HG02884 (cell line): Measurements from ENCODE around the gene SPTBN1.
"Not testable (repeated sequence)": the region's sequence is repeated elsewhere in the genome, so short reads cannot be mapped to it uniquely, and the experiment has no call there.

Source experiments
- ATAC-seq: cut with Tn5 transposase; IDR thresholded peaks from one replicate; pipeline ENCODE4 v1.9.1; 2021; ENCODE audit warnings: mild to moderate bottlenecking, moderate library complexity; ENCODE audit not compliant: unreplicated experiment

SPTBN1 gene

GRCh38 chr2:54468673-54469072 lies 12.5 kb downstream of the SPTBN1 start:
- ATAC-seq: no peak

- no peak for ATAC-seq
Measured at GRCh38 chr2:54469484-54470053, 13.4 kb downstream of the SPTBN1 start.

DNA sequence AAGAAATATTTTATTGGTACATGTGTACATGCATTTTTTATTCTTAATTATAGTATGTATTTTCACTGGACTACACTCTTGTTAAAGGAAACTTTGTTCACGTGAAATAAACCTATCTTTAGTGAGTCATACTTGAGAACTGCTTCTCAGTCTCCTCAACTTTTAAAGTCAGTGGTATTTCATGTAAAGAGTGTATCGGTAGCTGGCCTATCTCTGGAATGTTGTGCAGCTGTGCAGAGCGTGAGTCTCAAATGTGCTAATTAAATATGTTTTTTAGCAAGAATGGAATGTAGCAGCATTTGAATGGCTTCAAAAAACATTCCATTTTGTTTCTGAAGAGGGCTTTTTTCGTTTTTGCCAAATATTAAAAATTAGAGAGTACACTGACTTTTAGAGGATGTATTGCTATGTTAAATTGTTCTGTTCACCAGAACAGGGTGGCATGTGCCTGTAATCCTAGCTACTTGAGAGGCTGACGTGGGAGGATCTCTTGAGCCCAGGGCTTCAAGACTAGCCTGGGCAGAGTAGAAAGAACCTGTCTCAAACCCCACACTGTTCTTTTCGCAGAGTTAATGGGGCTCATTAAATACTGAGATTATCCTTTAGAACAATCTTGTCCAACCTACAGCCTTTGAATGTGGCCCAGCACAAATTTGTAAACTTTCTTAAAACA lies 14.3 kb downstream of the SPTBN1 start:
- ATAC-seq: no peak

GRCh38 chr2:54471221-54471711 lies 15.1 kb downstream of the SPTBN1 start:
- ATAC-seq: peak; percentile 78

DNA sequence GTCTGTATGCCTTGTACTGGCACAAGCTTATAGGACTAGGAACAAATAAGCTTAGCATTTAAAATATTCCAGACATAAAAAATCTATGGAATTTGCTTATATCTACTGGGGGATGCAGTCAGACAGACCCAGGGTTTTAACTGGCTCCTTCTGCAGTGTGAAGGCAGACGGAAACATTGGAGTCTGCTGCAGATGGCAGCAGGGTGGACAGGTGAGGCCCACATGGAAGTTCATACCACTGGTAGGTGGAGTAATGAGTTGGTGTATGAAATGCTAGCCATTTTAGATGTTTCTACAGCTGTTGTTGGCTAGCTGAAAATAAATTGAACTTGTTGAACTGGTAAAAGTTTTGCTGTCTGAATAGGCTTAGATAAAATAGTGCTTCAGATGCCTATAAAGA lies 17.7 kb downstream of the SPTBN1 start:
- no peak for ATAC-seq

DNA sequence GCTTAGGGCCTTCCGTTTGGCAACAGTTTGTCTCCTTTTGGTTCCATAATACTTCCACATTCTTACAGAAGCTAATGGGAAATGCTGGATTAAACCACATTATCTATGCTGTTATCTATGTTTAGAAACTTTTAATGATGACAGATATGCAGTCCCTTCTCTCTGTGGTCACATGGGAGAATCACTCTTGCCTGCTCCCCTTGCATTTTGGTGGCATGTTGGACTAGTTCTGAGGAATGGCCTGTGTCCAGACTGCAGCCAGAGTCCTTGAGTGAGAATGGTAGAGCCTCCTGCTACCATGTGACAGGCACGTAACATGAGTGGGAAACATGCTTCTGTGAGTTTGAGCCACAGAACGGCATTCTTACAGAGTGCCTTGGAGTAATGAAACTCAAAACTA lies 19.2 kb downstream of the SPTBN1 start:
- no peak for ATAC-seq

DNA sequence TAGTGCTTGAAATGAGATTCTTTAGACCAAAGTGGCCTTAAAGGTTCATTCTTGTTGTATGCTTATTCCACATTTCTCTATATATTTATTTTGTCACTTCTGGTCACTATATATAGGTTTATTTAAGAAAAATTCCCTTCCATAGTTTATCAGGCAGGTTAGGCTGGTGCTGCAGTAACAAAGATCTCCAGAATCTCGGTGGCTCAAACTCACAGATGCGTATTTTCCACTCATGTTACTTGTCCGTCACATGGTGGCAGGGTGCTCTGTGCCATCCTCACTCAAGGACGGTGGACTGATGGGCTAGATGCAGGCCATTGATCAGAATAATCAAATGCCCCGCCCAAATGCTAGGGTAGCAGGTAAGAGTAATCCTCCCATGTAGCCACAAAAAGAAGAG lies 19.8 kb downstream of the SPTBN1 start:
- no peak for ATAC-seq

- ATAC-seq: no peak
Measured at GRCh38 chr2:54476852-54477251, 20.7 kb downstream of the SPTBN1 start.

GRCh38 chr2:54477896-54478295 lies 21.8 kb downstream of the SPTBN1 start:
- no peak for ATAC-seq

GRCh38 chr2:54478899-54479298 lies 22.8 kb downstream of the SPTBN1 start:
- no peak for ATAC-seq

GRCh38 chr2:54479424-54479823 lies 23.3 kb downstream of the SPTBN1 start:
- no peak for ATAC-seq

- ATAC-seq: no peak
Measured at GRCh38 chr2:54480025-54480424, 23.9 kb downstream of the SPTBN1 start.

GRCh38 chr2:54481686-54482085 lies 25.6 kb downstream of the SPTBN1 start:
- no peak for ATAC-seq

- ATAC-seq: no peak
Measured at GRCh38 chr2:54482715-54483114, 26.6 kb downstream of the SPTBN1 start.

DNA sequence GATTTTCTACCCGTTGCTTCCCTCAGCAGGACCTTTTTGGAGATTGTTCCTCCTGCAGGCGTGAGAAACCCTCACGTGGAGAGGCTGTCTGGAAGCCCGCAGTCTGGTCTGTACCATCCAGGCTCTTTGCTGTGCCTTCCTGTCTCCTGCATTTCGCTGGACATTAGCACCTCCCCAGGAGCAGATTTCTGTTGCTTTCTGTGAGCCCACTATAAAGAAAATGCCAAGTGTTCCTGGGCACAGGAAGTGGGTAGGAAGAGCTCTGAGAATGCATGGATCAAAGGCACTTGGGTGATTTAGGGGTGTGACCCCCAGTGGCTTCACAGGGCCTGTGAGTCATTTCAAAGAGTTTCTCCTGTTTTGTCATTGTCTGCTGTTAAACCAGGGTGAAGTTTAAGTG lies 27.3 kb downstream of the SPTBN1 start:
- ATAC-seq: no peak

DNA sequence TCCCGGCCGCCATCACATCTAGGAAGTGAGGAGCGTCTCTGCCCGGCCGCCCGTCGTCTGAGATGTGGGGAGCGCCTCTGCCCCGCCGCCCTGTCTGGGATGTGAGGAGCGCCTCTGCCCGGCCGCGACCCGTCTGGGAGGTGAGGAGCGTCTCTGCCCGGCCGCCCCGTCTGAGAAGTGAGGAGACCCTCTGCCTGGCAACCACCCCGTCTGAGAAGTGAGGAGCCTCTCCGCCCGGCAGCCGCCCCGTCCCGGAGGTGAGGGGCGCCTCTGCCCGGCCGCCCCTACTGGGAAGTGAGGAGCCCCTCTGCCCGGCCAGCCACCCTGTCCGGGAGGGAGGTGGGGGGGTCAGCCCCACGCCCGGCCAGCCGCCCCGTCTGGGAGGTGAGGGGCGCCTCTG lies 29.6 kb downstream of the SPTBN1 start:
- not testable (repeated sequence) for ATAC-seq

GRCh38 chr2:54486766-54487165 lies 30.6 kb downstream of the SPTBN1 start:
- ATAC-seq: no peak

- no peak for ATAC-seq
Measured at GRCh38 chr2:54490863-54491262, 34.7 kb downstream of the SPTBN1 start.

GRCh38 chr2:54492335-54492734 lies 36.2 kb downstream of the SPTBN1 start:
- no peak for ATAC-seq

DNA sequence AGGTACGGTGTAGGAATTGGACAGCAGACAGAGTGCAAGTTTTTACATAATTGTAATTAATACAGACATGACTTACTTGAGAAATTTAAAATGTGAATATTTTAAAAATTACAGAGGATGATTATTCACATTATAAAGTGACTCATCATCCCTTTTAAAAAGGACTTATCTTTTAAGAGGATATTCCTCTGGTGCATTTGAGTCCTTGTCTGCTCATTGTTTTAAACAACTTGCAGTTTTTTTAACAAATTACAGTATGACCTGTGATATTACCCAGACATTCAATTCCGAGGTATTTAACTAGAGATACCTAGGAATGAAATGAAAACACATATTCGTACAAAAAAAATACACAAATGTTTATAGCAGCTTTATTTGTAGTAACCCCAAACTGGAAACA lies 38.0 kb downstream of the SPTBN1 start:
- ATAC-seq: no peak

DNA sequence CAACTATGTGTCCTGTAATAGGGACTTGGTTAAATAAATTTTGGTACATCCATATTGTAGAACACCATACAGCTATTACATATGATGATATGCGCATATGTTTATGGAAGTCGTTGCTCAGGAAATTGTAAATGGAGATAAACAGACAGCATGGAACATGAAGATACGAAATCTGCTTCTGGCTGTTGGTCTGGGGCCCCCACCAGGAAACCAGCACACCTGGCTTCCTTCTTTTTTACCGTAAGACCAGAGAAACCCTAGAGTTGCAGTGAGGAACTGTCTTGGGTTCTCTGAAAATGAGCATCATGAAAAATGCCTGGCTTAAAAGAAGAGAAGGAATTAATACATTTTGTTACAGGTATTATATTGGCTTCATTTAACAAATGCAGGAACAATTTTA lies 40.8 kb downstream of the SPTBN1 start:
- ATAC-seq: no peak

GRCh38 chr2:54497763-54498680 lies 41.9 kb downstream of the SPTBN1 start:
- no peak for ATAC-seq
